Right atrium auricular region (tissue), 2 donors: ENCODE results near the gene SIGLEC10. TPM values are rescaled to one million over a fixed set of nuclear protein-coding genes. Genes with fewer than 3 reads are reported as not detected.
"Not testable (repeated sequence)": the region's sequence is repeated elsewhere in the genome, so short reads cannot be mapped to it uniquely, and the experiment has no call there.

ENCODE experiments used
- DNase-seq: peaks from one replicate; pipeline ENCODE4 v3.0.0-alpha.2; 2019; ENCODE audit warnings: low spot score
- H3K27ac ChIP-seq, 2 donors: fragments of 200-600 bp; sonication (generic); 1 replicate in 1 of 2; 2 replicates in 1 of 2; pipeline ENCODE4 v1.5.1; 2016 to 2019
- H3K27me3 ChIP-seq, 2 donors: fragments of 200-600 bp; sonication (generic); one replicate each; pipeline versions ENCODE4 v1.5.1 to v1.6.0; 2017 to 2019
- H3K36me3 ChIP-seq: fragments of 200-600 bp; sonication (generic); one replicate; pipeline ENCODE4 v1.5.1; 2016
- H3K4me1 ChIP-seq, 2 donors: fragments of 200-600 bp; sonication (generic); one replicate each; pipeline versions ENCODE4 v1.5.1 to v1.6.0; 2017 to 2019
- H3K4me3 ChIP-seq, 2 donors: fragments of 200-600 bp; sonication (generic); 1 replicate in 1 of 2; 2 replicates in 1 of 2; pipeline ENCODE4 v1.5.1; 2017 to 2019; ENCODE audit warnings: mild to moderate bottlenecking in 1 of 2, moderate library complexity in 1 of 2
- H3K9me3 ChIP-seq, 2 donors: fragments of 200-600 bp; sonication (generic); one replicate each; pipeline ENCODE4 v1.5.1; 2019
- total RNA-seq, 2 donors: library from RNA; depleted of rRNA; stranded (reverse); fragments of >200 nt; gene quantifications; one replicate each; pipeline ENCODE4 v1.1.0, GENCODE V29; 2016
- TF ChIP-seq, protein P1 (sequence below), 2 donors: fragments of 200-600 bp; sonication (generic); IDR thresholded peaks; one replicate each; pipeline ENCODE4 v1.5.1; 2019; ENCODE audit warnings: antibody characterized with exemption in 2 of 2

SIGLEC10 gene
- total RNA-seq, 2 donors from 2014 or later: 0.22 to 7.7 TPM

DNA sequence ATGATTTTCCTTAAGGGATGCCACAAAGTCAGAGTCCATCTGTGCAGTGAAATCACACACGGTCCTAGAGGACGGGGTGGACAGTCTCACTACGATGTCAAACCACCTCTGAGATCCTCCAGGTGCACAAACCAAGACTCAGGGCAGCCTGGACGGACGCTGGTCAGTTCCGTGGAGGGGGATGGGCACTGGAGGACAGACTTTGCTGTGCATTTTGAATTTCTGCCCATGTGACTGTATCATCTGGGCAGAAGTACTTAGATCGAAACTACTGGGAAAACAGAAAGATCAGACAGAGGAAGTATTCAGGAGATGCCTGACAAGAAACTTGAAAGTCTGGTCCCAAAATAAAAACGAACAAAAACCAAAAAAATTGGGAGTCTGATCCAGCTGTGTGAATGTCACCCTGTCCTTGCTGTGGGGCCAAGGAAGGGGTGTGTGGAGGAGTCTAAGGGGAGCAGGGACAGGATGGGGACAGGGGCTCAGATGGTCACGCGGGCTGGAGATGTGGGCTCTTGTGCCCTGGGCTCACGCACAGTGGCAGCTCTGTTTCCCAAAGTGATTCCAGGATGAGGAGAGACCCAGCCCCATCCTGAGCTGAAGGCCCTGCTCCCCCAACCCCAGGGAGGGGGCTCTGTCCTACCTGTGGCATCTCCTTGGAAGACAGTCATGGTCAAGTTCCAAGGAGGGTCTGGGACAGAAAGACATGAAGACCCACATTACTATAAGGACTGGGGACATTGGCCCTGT is 39.3 kb upstream of the SIGLEC10 start:
- H3K9me3 ChIP-seq: no peaks in the 10 kb centered on the region
- H3K4me1 ChIP-seq: no peaks in the 10 kb centered on the region
- no peaks in the 10 kb centered on the region for H3K27me3 ChIP-seq
- TF ChIP-seq, protein P1, sequence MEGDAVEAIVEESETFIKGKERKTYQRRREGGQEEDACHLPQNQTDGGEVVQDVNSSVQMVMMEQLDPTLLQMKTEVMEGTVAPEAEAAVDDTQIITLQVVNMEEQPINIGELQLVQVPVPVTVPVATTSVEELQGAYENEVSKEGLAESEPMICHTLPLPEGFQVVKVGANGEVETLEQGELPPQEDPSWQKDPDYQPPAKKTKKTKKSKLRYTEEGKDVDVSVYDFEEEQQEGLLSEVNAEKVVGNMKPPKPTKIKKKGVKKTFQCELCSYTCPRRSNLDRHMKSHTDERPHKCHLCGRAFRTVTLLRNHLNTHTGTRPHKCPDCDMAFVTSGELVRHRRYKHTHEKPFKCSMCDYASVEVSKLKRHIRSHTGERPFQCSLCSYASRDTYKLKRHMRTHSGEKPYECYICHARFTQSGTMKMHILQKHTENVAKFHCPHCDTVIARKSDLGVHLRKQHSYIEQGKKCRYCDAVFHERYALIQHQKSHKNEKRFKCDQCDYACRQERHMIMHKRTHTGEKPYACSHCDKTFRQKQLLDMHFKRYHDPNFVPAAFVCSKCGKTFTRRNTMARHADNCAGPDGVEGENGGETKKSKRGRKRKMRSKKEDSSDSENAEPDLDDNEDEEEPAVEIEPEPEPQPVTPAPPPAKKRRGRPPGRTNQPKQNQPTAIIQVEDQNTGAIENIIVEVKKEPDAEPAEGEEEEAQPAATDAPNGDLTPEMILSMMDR (IDR thresholded peaks at IDR 0.05): no peak
- no peak overlapping the region for H3K27ac ChIP-seq
- H3K36me3 ChIP-seq: no peaks in the 10 kb centered on the region
- no peak for DNase-seq
- no peak overlapping the region for H3K4me3 ChIP-seq

DNA sequence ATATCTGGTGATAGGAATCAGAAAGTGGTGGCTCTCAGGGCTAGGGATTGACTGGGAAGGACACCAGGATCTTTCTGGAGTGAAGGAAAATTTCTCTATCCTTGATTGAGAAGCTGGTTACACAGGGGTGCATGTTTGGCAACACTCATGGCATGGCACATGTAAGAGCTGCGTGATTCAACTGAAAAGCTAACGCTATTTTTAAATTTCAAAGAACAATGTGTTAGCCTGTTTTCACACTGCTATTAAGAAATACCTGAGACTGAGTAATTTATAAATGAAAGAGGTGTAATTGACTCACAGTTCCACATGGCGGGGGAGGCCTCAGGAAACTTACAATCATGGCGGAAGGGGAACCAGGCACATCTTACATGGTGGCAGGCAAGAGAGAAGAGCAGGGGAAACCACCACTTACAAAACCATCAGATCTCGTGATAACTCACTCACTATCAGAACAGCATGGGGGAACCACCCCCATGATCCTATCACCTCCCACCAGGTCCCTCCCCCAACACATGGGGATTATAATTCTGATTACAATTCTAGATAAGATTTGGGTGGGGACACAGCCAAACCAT is 33.4 kb upstream of the SIGLEC10 start:
- Histone ChIP-seq H3K27ac (no peak overlapping the region), H3K27me3 (no peaks in the 10 kb centered on the region), H3K36me3 (no peaks in the 10 kb centered on the region), H3K9me3 (no peaks in the 10 kb centered on the region), H3K4me1 (no peaks in the 10 kb centered on the region), H3K4me3 (no peak overlapping the region)
- DNase-seq: no peak
- TF ChIP-seq, protein P1 (IDR thresholded peaks at IDR 0.05): no peak

DNA sequence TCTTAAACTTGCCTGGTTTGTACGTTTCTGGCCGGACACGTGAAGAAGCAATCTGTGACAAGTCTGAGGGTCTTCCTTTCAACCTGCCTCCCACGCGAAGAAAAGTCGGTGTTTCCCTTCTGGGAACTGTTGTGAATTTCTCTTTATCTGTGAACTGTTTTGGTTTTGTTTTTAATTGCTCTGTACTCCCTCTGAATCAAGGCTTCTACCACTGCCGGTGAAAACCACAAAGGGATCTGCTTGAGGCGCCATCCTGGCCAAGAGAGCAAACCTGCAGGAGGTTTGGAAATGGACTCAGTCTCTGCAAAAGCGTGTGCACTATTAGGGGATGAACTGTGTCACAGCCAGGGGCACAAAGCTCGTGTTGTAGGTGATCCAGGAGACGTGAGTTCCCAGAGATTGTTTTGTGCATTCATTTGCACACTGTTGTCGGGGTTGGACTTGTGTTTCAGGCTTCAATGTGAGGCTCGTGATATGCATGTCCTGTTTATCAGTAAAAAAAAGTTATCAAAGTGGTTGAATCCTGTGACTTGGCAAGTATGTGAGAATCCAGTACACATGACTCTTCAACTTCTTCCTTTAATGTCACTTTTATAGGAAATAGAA is 31.1 kb upstream of the SIGLEC10 start:
- no peak overlapping the region for H3K4me3 ChIP-seq
- TF ChIP-seq, protein P1 (IDR thresholded peaks at IDR 0.05): no peak
- H3K27me3 ChIP-seq: no peaks in the 10 kb centered on the region
- H3K9me3 ChIP-seq: no peaks in the 10 kb centered on the region
- H3K36me3 ChIP-seq: no peaks in the 10 kb centered on the region
- no peaks in the 10 kb centered on the region for H3K4me1 ChIP-seq
- H3K27ac ChIP-seq: no peak overlapping the region
- no peak for DNase-seq

DNA sequence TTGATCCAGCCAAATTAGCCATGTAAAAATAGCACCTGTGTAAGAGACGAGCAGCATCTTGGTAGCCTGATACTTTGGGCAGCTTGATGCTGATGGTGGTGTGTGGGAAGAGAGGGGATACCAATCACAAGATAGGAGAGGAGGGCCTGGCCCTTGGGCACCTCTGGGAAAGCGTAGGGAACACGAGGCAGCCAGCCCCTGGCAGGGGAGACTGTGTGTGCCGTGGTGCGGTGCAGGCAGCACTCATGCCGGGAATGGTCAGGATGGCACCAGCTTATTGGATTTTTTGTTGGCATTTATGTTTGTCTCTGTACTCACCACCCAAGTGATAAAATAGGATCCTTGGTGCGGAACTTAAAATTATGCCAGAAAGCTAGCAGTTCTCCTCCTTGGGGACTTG is 30.6 kb upstream of the SIGLEC10 start:
- no peaks in the 10 kb centered on the region for H3K9me3 ChIP-seq
- no peaks in the 10 kb centered on the region for H3K4me1 ChIP-seq
- no peak overlapping the region for H3K27ac ChIP-seq
- no peaks in the 10 kb centered on the region for H3K27me3 ChIP-seq
- no peak for DNase-seq
- no peaks in the 10 kb centered on the region for H3K36me3 ChIP-seq
- TF ChIP-seq, protein P1 (IDR thresholded peaks at IDR 0.05): no peak
- no peak overlapping the region for H3K4me3 ChIP-seq

DNA sequence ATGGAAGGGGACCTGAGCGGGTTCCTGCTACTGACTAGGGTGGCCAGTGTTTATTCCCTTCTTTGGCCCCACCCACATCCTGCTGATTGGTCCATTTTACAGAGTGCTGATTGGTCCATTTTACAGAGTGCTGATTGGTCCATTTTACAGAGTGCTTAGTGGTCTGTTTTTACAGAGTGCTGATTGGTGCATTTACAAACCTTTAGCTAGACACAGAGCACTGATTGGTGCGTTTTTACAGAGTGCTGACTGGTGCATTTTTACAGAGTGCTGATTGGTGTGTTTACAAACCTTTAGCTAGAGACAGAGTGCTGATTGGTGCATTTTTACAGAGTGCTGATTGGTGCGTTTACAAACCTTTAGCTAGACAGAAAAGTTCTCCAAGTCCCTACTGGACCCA is 30.1 kb upstream of the SIGLEC10 start:
- not testable (repeated sequence) for H3K36me3 ChIP-seq, H3K4me1 ChIP-seq, H3K9me3 ChIP-seq, H3K27me3 ChIP-seq, H3K27ac ChIP-seq, DNase-seq, H3K4me3 ChIP-seq
